ENCODE data around the gene LMBR1.
"Not testable (repeated sequence)": the region's sequence is repeated elsewhere in the genome, so short reads cannot be mapped to it uniquely, and the experiment has no call there.

The LMBR1 gene

GRCh38 chr7:156651474-156651873 lies 241.5 kb downstream of the LMBR1 start:
- DNase-seq, result no peak

- DNase-seq, result no peak
These were observed 242.9 kb downstream of the LMBR1 start for GRCh38 chr7:156650042-156650441.

GRCh38 chr7:156647330-156647729 lies 245.7 kb downstream of the LMBR1 start:
- DNase-seq, result not testable (repeated sequence)

GRCh38 chr7:156642306-156643045 lies 250.5 kb downstream of the LMBR1 start:
- no peak for DNase-seq

- peak; percentile 86 for DNase-seq
These were observed 252.0 kb downstream of the LMBR1 start for GRCh38 chr7:156640949-156641485.

- DNase-seq, result peak; percentile 99
These were observed 252.6 kb downstream of the LMBR1 start, which contains the start of gene RNF32 for GRCh38 chr7:156640257-156640948. RNF32 (plus strand) TSS chr7:156640774; CDS start chr7:156643878, 3,104 bp downstream.

GRCh38 chr7:156639426-156640256 lies 253.3 kb downstream of the LMBR1 start:
- DNase-seq, result peak; percentile 64

GRCh38 chr7:156638443-156639077 lies 254.4 kb downstream of the LMBR1 start:
- DNase-seq, result no peak

GRCh38 chr7:156637093-156637492 lies 255.9 kb downstream of the LMBR1 start:
- not testable (repeated sequence) for DNase-seq

- no peak for DNase-seq
These were observed 257.2 kb downstream of the LMBR1 start for GRCh38 chr7:156635529-156636385.

GRCh38 chr7:156634117-156634516 lies 258.9 kb downstream of the LMBR1 start:
- DNase-seq, result no peak

GRCh38 chr7:156629873-156630272 lies 263.1 kb downstream of the LMBR1 start:
- DNase-seq, result no peak

- DNase-seq, result no peak
These were observed 264.4 kb downstream of the LMBR1 start for GRCh38 chr7:156628562-156628961.

Measured in activated effector memory CD4-positive, alpha-beta T cell treated with anti-CD3 and anti-CD28 coated beads, Interleukin-2, amount 50 U/mL, for 16 hours (primary cell).